Endometrial microvascular endothelial cells (primary cell): ENCODE data around the gene CCDC92. TPM values are rescaled to one million over a fixed set of nuclear protein-coding genes. Genes with fewer than 3 reads are reported as not detected.

Source experiments
- total RNA-seq: library from RNA; depleted of rRNA; stranded (reverse); fragments of >200 nt; gene quantifications from one replicate; pipeline ENCODE4 v1.2.3, GENCODE V29; 2015; ENCODE audit errors: inconsistent ontology term

Gene CCDC92
- total RNA-seq, 1 donor from 2014 or later: 20.8 TPM

Other genes starting within 250 kb of the CCDC92 start
- gene DNAH10, start 210.5 kb downstream of the CCDC92 start, total RNA-seq: 0.09 TPM
- gene ZNF664, start 384 bp upstream of the CCDC92 start, total RNA-seq: 34.5 TPM